HG02884 (cell line): ENCODE data around the gene NUDCD3.

Source experiments
- ATAC-seq: cut with Tn5 transposase; IDR thresholded peaks from one replicate; pipeline ENCODE4 v1.9.1; 2021; ENCODE audit warnings: mild to moderate bottlenecking, moderate library complexity; ENCODE audit not compliant: unreplicated experiment

The NUDCD3 gene

GRCh38 chr7:44385434-44386138 lies 104.9 kb downstream of the NUDCD3 start:
- no peak for ATAC-seq

- no peak for ATAC-seq
Observed at GRCh38 chr7:44384586-44385433, 105.6 kb downstream of the NUDCD3 start.

DNA sequence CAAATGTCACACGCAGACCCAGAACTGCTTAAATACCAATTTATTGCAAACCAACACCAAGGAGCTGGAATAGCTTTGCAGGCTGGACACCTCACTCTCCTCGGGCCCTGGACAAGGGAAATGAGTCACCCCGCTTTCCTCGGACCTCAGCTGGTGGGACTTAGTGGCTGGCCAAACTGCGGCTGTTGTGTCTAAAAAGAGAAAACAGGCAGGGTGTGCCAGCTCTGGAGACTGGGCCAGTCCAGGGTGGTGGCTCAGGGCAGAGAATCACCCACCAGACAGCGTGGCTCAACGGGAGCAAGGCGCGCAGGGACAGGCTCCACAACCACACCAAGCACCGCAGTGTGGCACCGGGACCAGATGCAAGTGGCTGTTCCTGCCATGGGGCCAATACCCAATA lies 106.9 kb downstream of the NUDCD3 start:
- no peak for ATAC-seq

GRCh38 chr7:44382459-44383265 lies 107.8 kb downstream of the NUDCD3 start:
- no peak for ATAC-seq

DNA sequence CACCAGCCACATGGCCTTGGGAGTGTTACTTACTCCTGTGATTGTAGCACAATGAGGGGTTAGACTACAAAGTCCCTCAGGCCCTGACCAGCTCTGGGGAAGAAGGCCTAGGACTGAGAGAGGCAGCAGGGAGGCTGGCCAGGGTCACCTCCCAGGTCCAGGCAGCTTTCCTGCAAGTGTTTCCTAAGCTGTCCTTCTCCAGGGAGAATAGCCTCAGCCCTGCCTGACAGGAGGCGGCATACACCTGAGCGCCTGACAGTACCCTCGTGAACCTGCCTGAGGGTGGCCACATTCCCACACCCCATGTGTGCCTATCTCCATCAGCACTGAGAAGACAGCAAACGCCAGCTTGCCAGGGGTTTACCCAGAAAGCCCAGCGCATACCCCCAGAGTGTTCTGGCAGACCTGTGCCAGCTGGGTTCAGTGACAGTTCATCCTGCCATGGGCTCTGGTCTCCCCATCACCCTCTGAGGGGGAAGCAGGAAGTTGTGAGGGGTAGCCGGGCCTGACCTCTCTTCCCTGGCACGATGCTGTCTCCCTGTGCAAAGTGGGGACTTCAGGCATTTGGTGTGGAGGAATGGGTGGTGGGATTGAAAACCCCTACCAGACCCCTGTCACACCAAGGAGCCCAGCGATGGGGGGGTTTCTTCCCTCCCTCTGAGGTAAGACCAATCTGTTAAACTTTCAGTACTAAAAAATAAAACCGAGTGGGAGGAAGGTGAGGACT lies 108.8 kb downstream of the NUDCD3 start:
- no peak for ATAC-seq

- no peak for ATAC-seq
Observed at GRCh38 chr7:44380831-44381493, 109.5 kb downstream of the NUDCD3 start.

DNA sequence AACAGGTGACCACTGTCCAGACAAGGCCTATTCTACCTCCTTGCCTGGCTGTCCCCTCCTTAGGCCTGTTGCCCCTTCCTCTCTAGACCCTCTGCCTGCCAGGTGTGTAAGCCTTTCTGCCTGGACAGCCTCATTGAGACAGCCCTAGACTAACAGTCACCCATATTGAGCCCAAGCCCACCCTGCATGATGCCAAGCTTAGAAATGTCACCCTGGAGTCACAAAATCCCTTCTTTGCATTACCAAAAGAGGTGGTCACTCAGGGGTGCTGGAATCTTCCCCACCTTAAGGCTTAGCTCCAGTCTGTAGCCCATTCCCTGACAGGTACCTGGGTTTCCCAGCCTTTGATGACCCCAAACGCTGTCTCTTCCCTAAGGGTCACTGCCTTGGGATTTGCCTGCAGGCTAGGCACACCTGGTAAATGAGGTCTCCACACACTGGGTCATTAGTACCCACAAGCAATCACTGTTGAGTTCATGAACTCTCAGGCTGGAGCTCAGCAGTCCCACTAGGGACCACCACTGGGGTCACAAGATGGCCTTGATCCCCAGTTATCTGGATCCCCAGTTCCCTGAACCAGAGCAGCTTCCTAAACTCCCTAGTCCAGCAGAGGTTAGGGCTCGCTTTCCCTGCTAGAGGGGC lies 110.1 kb downstream of the NUDCD3 start:
- ATAC-seq = no peak

GRCh38 chr7:44379366-44380188 lies 110.9 kb downstream of the NUDCD3 start:
- ATAC-seq = no peak

DNA sequence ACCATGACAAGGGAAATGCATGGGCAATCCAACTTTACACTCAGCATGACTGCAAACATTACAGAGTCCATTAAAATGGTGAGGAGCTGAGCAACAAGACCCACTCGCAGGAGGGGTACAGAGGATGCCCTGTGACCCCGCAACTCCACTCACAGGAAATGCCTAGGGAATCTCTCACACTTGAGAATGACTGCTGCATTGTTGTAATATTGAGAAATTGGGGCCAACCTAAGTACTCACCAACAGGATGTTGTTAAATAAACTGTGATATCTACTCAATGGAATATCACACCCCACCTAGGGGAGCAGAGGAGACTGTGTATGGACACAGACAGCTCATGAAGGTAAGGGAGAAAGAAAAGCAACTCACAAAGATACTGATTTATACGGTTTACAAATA lies 111.7 kb downstream of the NUDCD3 start:
- ATAC-seq = no peak

- ATAC-seq = peak; percentile 71
Observed at GRCh38 chr7:44377681-44378421, 112.6 kb downstream of the NUDCD3 start.

GRCh38 chr7:44377134-44377463 lies 113.4 kb downstream of the NUDCD3 start:
- ATAC-seq = no peak

- ATAC-seq = no peak
Observed at GRCh38 chr7:44376429-44377133, 113.9 kb downstream of the NUDCD3 start.

- ATAC-seq = no peak
Observed at GRCh38 chr7:44375926-44376342, 114.5 kb downstream of the NUDCD3 start.

- ATAC-seq = no peak
Observed at GRCh38 chr7:44375236-44375699, 115.2 kb downstream of the NUDCD3 start.

DNA sequence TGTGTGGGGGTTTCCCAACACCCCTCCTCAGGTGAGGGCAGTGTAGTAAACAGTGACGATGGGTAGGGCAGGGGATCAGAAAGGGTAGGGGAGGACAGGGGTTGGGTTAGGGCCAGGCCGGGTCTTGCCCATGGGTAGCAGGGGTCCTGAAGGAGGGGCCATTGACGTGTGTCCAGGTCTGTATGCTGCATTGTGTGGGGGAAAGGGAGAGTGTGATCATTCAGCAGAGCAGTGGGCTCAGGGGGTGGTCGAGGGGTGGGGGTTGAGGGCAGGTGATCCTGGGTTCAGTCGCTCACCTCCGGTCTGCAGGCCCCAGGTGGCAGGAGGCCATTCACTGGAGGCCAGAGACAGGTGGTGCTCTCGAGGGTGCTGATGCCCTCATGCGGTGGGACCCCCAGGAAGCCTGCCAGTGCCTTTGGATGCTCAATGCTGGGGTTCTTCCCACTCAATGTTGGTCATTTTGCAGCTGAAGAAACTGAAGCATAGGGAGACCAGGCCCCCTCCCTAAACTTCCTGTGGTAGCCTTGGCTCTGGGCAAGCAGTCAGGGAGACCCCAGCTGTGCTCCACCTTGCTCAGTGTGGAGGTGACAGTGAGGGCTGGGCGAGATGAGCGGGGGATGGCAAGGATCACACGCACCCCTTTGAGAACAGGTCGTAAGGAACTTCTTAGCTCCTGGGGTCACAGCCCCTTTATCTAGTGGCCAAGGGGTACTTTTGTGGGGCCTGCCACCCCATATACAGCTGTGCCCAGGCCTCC lies 116.3 kb downstream of the NUDCD3 start:
- ATAC-seq = no peak

DNA sequence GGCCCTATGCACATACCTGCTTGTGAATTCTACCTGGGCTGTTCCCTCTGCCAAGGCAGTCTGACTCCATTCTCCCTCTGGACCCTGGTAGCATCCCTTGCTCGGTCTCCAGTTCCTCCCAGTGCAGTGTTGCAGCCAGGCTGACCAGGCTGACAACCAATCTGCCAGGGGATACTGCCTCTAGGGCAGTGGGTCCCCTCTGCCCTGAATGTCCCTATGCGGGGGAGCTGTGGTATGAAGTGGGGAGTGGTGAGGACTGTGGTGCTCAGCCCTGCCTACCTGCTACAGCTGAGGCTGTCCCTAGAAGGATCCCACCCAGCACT lies 117.1 kb downstream of the NUDCD3 start:
- ATAC-seq = no peak
